GM12873 (cell line): ENCODE results near the gene UBASH3A.
A peak's percentile ranks its signal among the peaks of the same experiment; 100 is the strongest.

Experiments
- CTCF ChIP-seq: IDR thresholded peaks from 2 replicates; pipeline ENCODE4 v1.5.1; 2012; ENCODE audit warnings: low read depth, mild to moderate bottlenecking, moderate library complexity, low read length, control low read depth; ENCODE audit not compliant: insufficient read depth; ENCODE audit errors: missing control alignments

UBASH3A gene

DNA sequence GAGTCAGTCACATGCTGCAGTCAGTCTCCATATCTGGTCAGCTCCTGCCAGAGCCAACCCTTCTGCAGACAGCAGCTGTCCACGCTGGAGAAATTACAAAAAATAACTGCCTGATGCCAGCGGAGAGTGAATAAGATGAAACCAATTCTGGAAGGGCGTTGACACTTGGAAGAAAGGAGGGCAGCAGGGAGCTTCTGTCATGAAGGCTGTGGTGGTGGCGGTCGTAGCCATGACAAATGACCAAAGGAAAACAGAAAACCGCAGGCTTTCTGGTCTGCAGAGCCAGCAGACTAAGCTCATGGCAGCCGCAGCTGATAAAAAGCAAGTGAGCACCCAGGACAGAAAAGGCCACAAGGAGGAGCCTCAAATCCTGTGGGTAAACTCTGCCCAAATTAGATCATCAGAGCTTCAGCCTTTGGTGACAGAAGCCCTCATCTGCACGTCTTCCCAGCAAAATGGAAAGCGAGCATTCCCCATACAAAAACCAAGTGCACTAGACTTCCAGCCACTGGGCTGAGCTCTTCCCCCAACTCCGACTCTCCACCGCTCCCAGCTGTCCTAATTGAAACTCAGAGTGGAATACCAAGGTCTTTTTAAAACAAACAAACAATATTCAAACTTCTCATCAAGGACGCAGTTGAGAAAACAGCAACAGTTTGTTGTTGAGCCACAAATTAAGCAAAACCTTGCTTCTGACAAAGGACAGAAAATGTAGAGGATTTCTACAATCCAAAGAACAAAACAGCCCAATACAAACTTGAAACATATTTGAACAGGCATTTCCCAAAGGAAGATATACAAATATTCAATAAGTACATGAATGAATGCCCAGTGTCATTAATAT lies 63.7 kb downstream of the UBASH3A start:
- TF ChIP-seq CTCF, result peak; percentile 68

DNA sequence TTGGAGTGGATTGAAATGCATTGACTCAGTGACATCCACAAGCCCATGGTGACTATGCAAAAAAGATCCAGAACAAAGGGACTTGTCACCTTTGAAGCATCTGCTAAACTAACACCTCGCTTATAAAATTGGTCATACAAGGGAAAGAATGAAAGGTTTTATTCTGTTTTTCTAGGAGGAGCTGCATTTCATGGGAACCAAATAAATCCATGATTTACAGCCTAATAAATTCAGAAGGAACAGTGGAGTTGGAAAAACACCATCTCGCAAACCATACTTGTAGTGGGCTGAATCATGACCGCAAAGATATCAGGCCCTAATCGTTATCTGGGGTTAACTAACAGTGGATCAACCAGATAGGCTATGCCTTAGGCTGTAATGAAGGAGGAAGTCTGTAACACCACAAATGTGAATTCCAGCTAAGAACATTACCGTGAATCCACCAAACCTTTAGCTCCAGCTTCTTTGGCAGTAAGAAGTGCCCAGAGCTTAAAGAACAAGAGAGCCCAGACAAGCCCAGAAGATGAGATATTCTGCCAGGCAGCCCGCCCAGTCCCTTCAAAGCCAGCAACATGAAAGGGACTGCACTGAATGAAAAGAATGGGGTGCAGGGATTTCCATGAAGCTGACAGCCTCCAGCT lies 64.9 kb downstream of the UBASH3A start:
- TF ChIP-seq CTCF, result no peak

- no peak for TF ChIP-seq CTCF
These were observed 65.6 kb downstream of the UBASH3A start for GRCh38 chr21:42469272-42469671.

DNA sequence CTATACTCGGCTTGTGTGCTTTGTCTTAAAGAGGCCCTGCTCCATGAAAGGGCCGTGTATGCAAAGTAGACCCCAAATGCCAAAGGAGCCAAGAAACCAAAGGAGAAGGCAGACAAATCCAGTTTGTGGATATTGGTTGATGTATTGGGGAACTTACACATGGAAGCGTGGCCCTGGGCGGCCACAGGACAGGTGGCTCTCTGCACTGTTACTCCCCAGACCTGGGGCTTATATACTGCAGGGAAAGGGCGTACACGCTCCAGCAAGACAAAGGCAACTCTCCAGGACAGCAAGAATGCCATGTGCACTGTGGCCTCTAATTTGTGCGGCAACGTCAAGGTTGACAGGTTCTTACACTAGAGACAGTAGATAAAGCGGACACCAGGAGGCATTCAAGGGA lies 67.5 kb downstream of the UBASH3A start:
- no peak for TF ChIP-seq CTCF

DNA sequence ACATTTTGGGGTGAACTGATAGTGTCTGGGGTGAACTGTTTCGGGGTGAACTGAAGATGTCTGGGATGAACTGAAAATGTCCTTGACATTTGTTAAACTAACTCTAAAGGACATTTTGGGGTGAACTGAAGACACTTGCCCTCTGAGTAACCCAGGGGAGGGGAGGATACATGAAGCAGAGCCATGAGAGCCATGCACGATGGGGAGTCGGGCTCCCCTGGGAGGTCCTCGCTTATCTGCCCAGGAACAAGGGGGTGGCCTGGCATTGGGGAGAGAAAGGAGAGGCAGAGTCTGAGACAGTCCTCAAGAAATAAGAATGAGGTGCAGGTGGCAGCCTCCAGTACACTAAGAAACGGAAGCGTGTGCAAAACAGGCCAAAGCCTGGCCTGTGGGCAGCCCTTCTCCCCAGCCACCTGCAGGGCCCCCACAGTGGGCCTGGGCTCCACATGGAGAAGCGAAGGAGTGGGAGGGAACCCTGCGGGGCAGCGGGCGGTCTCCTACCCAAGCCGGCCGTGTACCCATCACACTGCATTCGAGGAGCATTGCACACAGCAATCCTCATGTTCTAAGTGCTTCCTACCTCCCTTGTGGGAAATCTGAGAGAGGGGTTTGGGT lies 68.1 kb downstream of the UBASH3A start:
- no peak for TF ChIP-seq CTCF

- no peak for TF ChIP-seq CTCF
These were observed 68.8 kb downstream of the UBASH3A start for GRCh38 chr21:42472521-42472920.

DNA sequence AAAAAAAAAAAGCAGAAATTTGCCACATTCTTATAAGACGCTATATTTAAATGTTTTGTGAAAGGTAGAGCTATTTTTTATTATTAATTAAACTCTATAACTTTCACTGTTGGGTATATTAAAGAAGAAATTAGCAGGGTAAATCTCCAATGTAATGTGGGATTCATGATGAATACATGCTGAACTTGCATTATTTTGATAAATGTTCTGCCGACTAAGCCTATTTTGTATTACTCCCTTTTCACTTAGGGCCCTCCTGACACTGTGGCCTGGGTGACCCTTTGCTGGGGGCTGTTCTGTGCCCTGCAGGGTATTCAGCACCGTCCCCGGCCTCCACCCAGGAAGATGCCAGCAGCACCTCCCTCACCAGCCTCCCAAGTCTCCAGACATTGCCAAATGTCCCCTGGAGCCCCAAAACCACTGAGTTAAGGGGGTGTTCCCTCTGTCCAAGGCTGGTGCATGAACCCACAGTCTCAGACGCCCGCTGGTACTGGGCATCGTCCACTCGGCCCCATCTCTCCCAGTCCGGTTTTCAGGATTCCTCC lies 69.9 kb downstream of the UBASH3A start:
- no peak for TF ChIP-seq CTCF
